ENCODE results near the gene PKD1L1. TPM values are rescaled to one million over a fixed set of nuclear protein-coding genes. Genes with fewer than 3 reads are reported as not detected.

PKD1L1 gene
- total RNA-seq, 2 donors from 2014 or later: 0.16 to 0.61 TPM

DNA sequence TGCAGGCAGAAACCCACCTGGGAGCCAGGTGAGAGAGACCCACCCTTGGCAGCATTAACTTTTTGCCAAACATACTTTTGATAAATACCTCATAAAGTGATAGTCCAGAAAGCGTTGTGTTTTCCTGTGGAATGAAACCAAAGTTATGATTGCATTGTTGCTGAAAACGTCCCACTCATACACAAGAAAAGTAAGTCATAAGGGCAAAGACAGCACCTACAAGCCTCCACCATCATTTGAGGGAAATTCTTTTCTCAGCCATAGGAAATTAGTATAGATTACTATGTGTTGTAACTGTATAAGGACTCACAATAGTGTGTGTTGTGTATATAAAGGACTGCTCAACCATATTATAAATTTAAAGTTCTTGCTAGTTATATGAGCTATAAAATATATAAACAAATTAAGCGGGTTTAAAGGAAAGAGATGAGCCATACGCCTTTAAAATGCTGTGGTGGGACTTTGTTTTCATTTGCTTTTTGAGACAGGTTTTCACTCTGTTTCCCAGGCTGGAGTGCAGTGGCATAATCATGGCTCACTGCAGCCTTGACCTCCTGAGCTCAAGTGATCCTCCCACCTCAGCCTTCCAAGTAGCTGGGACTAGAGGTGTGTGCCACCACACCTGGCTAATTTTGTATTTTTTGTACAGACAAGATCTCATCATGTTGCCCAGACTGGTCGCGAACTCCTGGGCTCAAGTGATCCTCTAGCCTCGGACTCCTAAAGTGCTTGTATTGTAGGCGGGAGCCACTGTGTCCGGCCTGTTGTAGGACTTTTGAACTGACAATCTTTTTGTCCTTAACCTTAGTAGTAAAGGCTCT, 160.8 kb downstream of the PKD1L1 start:
- Mint-ChIP-seq H3K36me3 (ENCODE audit: low read depth) (no peaks in the 10 kb centered on the region), H3K4me3 (no peak overlapping the region), H3K27ac (no peak overlapping the region), H3K27me3 (peaks cover 5% of the 10 kb centered on the region), H3K4me1 (no peaks in the 10 kb centered on the region), H3K9me3 (no peaks in the 10 kb centered on the region)
- ATAC-seq (replicated peaks): no peak

DNA sequence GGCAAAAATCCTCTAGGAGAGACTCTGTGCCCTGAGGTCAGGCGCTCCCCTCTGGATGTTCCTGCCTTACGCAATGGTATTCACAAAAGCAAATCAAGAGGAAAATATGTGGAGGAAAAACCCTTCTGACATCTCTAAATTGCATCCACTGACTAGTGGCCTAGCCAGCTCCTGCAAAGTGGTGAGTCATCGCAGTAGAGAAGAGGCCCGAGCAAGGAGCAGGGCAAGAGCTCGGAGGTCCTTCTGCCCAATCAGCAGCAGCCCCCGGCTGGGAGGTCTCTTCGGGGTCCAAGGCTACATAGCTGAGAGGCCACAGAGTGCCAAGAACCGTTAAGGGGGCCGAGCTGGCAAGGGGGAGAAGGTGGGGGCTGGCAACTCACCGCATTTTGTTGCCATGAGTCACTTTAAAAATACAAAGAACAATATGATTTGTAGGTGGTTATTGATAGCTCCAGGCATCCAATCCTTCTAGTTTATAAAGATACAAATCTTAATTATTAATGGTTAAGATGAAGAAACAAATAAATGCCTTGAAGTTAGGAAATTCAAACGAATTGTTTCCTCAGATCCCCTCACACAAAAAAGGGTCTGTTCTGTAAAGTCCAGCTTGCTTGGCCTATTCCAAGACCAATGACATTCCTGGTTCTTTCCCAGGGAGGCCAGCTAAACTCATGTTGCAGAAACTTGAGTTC, 161.6 kb downstream of the PKD1L1 start:
- ATAC-seq (replicated peaks): no peak
- Mint-ChIP-seq H3K36me3 (ENCODE audit: low read depth) (no peaks in the 10 kb centered on the region), H3K27me3 (no peaks in the 10 kb centered on the region), H3K9me3 (no peaks in the 10 kb centered on the region), H3K4me1 (no peaks in the 10 kb centered on the region), H3K27ac (no peak overlapping the region), H3K4me3 (no peak overlapping the region)

DNA sequence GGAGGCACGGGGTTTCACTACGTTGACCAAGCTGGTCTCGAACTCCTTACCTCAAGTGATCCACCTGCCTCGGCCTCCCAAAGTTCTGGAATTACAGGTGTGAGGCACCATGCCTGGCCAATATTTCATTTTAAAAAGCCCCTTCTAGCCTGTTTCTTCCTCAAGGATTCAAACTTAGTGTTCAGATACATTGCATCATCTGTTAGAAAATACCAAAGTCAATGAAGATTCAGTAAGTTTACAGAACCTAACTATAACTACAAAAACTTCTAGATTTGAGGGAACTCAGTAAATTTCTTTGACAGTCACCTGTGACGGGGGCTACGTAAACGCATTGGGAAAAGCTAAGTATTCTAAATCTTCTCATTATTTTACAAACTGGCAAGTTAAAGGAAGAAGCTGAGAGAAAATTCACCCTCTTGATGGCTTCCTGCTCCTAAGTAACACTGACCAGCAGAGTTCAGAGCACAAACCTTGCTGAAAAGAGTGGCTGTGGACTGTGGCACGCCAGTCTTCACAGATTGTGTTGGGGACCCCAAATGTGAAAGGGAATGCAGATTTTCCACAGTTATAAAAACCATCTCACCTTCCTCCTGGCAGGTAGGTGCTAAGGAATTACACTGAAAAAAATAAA, 162.2 kb downstream of the PKD1L1 start:
- Mint-ChIP-seq H3K4me3 (no peak overlapping the region), H3K36me3 (ENCODE audit: low read depth) (no peaks in the 10 kb centered on the region), H3K27me3 (no peaks in the 10 kb centered on the region), H3K27ac (no peak overlapping the region), H3K9me3 (no peaks in the 10 kb centered on the region), H3K4me1 (no peaks in the 10 kb centered on the region)
- ATAC-seq (replicated peaks): no peak

DNA sequence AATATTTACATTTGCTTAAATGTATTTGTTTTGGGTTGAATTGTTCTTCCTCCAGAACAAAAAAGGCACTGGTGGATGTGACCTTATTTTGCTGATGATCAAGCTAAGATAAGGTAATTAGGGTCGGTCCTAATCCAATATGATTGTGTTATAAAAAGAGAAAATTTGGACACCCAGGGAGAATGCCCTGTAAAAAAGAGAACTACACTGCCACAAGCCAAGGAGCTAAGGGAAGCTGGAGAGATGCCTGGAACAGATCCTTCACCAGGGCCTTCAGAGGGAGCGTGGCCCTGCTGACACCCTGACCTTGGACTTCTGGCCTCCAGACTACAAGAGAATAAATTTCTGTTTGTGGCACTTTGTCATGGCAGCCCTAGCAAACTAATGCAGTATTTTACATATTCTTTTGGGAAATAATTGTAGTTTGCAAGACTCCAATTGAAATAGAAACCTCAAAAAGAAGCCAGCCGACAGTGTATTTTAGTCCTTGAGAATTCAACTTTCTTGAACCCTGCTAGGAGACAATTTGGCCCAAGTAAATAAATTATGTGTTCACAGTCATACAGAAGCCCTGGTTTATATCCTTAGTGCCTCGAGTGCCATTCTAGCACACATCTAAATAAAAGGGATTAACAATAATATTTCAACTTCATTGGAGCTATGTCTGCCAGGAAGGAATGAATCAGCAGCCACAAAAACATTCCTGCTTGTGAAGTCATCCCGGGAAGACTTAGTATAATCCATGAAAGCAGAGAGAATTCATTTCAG, 164.6 kb downstream of the PKD1L1 start:
- no peak for ATAC-seq (replicated peaks)
- no peak overlapping the region for H3K27ac Mint-ChIP-seq

DNA sequence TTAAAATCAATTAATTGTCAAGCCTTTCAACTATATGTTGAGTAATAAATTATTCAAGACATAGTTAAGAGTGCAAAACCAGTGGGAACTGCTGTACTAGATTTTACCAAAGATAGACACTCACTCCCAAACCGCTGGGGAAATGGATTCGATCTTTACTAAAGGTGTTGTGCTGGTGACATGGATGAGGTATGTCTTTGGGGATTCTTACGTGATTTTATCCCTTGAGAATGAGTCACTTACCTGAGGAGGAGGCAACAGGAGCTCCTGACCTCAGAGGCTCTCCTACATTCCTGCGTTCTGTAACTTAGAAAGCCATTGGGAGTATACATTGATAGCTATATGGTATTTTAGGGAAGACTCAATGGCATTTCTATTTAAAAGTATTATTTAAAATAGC, 165.5 kb downstream of the PKD1L1 start:
- no peak for ATAC-seq (replicated peaks)
- Mint-ChIP-seq H3K36me3 (ENCODE audit: low read depth) (no peaks in the 10 kb centered on the region), H3K27me3 (no peaks in the 10 kb centered on the region), H3K9me3 (no peaks in the 10 kb centered on the region), H3K4me3 (no peak overlapping the region), H3K4me1 (no peaks in the 10 kb centered on the region), H3K27ac (no peak overlapping the region)

More for the DNA sequence above, 164.6 kb downstream of the PKD1L1 start:
- H3K9me3 Mint-ChIP-seq: no peaks in the 10 kb centered on the region
- no peaks in the 10 kb centered on the region for H3K4me1 Mint-ChIP-seq
- H3K36me3 Mint-ChIP-seq (ENCODE audit: low read depth): no peaks in the 10 kb centered on the region
- H3K4me3 Mint-ChIP-seq: no peak overlapping the region
- H3K27me3 Mint-ChIP-seq: no peaks in the 10 kb centered on the region

DNA sequence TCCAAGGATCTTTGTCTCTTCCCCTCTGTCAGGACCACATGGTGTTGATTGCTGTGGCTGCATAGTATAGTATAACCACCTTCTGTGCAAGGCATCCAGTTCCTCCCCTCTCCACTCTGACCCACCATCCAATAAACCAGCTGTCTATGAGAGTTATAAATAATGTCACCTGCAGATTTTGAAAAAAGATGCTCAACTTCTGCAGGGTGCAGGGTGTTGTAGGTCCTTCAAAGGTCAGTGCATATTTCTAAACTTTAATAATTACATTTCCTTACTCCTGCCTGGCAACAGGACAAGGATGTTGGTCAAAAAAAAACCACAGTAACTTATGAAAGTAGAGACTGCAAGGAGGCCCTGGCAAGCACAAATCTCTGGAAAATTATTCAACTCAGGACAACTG, 166.2 kb downstream of the PKD1L1 start:
- ATAC-seq (replicated peaks): no peak
- Mint-ChIP-seq H3K4me3 (no peak overlapping the region), H3K4me1 (no peaks in the 10 kb centered on the region), H3K9me3 (no peaks in the 10 kb centered on the region), H3K27me3 (no peaks in the 10 kb centered on the region), H3K27ac (no peak overlapping the region), H3K36me3 (ENCODE audit: low read depth) (no peaks in the 10 kb centered on the region)

DNA sequence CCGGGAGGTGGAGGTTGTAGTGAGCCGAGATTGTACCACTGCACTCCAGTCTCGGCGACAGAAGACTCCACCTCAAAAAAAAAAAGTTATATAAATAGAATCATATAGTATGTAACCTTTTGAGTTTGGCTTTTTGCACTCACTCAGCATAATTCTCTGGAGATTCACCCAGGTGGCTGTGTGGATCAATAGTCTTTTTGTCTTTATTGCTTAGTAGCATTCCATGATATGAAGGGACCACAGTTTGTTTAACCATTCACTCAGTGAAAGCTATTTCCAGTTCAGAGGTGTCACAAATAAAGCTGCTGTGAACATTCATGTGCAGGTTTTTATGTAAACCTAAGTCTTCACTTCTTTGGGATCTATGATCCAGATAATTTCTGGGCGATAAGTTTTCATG, 167.7 kb downstream of the PKD1L1 start:
- no peaks in the 10 kb centered on the region for H3K36me3 Mint-ChIP-seq (ENCODE audit: low read depth)

DNA sequence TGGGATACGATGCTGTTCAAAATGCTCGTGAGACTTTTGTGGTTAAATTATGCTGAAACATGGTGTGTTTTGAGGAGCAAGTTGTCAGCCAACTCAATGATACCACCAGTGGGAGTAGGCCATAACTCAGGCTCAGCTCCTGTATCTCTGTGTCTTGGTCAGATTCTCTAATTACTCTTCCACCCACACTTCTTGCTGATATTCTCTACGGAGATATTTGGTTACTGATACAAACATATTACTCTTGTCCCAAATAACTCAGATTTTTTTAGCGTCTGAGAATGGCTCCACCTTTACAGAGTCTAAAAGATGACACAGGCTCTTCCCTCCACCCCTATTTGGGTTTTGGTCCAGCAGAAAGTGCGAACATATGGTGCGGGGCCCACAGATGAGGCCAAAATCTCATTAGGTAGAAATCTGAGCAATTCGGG, 168.9 kb downstream of the PKD1L1 start:
- no peak for ATAC-seq (replicated peaks)

More for the DNA sequence above, 167.7 kb downstream of the PKD1L1 start:
- no peaks in the 10 kb centered on the region for H3K27me3 Mint-ChIP-seq
- ATAC-seq (replicated peaks): no peak
- H3K4me3 Mint-ChIP-seq: no peak overlapping the region
- H3K4me1 Mint-ChIP-seq: no peaks in the 10 kb centered on the region
- H3K9me3 Mint-ChIP-seq: no peaks in the 10 kb centered on the region
- H3K27ac Mint-ChIP-seq: no peak overlapping the region

DNA sequence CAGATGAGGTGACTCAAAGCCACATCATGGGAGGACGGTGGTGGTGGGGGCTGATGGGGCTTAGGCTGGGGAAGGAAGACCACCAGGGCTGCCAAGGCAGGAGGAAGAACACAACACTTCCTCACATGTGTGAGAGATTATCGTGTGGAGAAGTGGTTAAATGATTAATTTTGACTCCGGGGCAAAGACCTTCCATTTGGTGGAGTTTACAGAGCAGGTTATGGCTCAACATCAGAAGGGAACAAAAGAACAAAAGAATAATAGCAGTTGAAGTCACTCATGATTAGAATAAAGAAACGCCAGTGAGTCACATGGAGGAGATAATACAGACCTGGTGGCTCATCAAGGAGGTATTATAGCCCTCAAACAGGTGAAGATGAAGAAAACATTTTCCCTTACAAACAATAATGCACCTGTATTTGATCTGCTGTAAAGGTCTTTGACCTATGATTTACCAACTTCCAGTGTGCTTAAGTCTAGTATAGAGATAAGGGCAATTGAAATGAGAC, 170.1 kb downstream of the PKD1L1 start:
- H3K27me3 Mint-ChIP-seq: no peaks in the 10 kb centered on the region
- H3K36me3 Mint-ChIP-seq (ENCODE audit: low read depth): no peaks in the 10 kb centered on the region

More for the DNA sequence above, 168.9 kb downstream of the PKD1L1 start:
- Mint-ChIP-seq H3K4me3 (no peak overlapping the region), H3K27ac (no peak overlapping the region), H3K27me3 (no peaks in the 10 kb centered on the region), H3K9me3 (no peaks in the 10 kb centered on the region), H3K36me3 (ENCODE audit: low read depth) (no peaks in the 10 kb centered on the region), H3K4me1 (no peaks in the 10 kb centered on the region)

DNA sequence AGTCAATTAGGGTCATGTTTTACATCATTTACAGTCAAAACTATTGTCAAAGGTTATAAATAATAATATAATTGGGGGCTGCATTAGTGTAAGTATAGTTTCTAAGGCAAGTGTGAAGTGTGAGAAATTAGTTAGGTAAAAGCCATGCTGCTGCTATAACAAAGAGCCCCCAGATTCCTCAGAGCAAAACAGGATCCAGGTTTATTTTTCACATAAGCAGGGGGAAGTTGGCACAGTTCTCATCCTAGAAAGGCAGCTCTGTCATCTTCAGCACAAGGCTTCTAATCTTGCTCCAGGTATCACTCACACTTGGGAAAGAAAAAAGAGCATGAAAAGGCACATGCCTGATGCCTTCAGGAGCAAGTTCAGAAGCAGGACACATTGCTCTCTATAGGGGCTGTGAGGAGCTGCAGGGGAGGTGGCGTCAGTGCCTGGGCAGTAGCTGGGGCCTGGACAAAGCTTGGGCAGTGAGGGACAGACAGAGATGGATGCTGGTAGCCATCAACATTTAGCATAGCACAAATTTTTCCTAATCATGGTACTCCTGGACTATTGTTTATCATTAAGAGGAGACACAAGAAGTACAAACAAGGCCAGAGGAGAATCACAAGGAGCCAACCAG, 170.6 kb downstream of the PKD1L1 start:
- Mint-ChIP-seq H3K9me3 (no peaks in the 10 kb centered on the region), H3K4me3 (no peak overlapping the region), H3K27me3 (peaks cover 3% of the 10 kb centered on the region), H3K36me3 (ENCODE audit: low read depth) (no peaks in the 10 kb centered on the region), H3K4me1 (no peaks in the 10 kb centered on the region), H3K27ac (no peak overlapping the region)
- no peak for ATAC-seq (replicated peaks)

More for the DNA sequence above, 170.1 kb downstream of the PKD1L1 start:
- Mint-ChIP-seq H3K4me1 (no peaks in the 10 kb centered on the region), H3K4me3 (no peak overlapping the region), H3K9me3 (no peaks in the 10 kb centered on the region), H3K27ac (no peak overlapping the region)
- no peak for ATAC-seq (replicated peaks)

DNA sequence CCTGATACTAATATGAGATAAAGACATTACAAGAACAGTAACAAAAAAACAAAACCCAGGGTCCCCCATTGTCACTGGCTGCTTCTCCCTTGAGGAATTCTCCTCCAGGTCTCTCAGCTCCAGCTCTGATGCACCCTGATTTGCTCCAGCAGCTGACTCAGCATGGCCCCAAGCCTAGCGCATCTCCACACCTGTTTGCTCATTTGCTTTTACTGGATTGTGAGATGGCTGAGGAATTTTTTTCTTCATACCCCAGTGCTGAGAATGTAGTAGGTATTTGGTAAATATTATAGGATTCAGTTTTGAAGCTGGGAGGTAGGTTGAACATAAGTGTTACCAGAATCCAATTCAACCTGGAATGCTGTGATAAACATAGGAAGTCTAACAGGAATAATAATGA, 171.9 kb downstream of the PKD1L1 start:
- ATAC-seq (replicated peaks): no peak
- H3K27me3 Mint-ChIP-seq: peaks cover 5% of the 10 kb centered on the region
- H3K4me3 Mint-ChIP-seq: no peak overlapping the region
- no peaks in the 10 kb centered on the region for H3K9me3 Mint-ChIP-seq
- H3K36me3 Mint-ChIP-seq (ENCODE audit: low read depth): no peaks in the 10 kb centered on the region
- no peaks in the 10 kb centered on the region for H3K4me1 Mint-ChIP-seq
- H3K27ac Mint-ChIP-seq: no peak overlapping the region

DNA sequence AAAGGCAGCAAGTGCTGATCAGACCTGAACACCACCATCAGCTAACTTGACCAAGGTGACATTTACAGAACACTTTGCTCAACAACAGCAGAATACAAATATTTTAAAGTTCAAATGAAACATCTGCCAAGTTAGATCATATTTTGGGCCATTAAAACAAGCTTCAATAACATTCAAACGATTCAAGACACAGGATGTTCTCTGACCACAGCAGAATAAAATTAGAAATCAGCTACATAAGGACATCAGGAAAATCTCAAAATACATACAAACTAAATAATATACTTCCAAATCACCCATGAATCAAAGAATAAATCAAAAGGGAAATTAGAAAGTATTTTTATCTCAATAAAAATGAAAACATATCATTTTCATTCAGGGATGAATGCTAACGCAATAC, 173.0 kb downstream of the PKD1L1 start:
- H3K27me3 Mint-ChIP-seq: peaks cover 5% of the 10 kb centered on the region
- no peaks in the 10 kb centered on the region for H3K36me3 Mint-ChIP-seq (ENCODE audit: low read depth)
- no peak for ATAC-seq (replicated peaks)
- no peak overlapping the region for H3K4me3 Mint-ChIP-seq
- H3K27ac Mint-ChIP-seq: no peak overlapping the region
- H3K4me1 Mint-ChIP-seq: no peaks in the 10 kb centered on the region
- H3K9me3 Mint-ChIP-seq: no peaks in the 10 kb centered on the region

DNA sequence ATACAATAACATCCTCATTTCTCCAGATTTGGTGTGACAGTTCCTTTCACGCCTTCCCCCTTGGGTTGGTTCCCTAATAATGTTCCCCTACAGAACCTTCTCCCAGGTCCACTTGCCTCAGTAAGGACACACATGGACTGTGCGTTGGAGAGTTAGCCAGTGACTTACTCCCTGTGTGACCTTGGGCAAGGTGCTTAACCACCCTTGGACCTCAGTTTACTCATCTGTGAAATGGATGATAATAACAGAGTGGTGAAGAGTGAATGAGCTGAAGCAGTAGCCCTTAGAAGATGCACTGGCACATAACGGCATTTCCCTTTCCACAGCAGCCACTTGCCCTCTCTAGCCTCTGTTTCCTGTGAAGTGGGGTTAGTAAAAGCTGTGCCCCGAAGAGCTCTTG, 175.8 kb downstream of the PKD1L1 start:
- Mint-ChIP-seq H3K27me3 (peaks cover 5% of the 10 kb centered on the region), H3K27ac (no peak overlapping the region), H3K36me3 (ENCODE audit: low read depth) (no peaks in the 10 kb centered on the region), H3K9me3 (no peaks in the 10 kb centered on the region), H3K4me1 (no peaks in the 10 kb centered on the region), H3K4me3 (no peak overlapping the region)
- no peak for ATAC-seq (replicated peaks)

DNA sequence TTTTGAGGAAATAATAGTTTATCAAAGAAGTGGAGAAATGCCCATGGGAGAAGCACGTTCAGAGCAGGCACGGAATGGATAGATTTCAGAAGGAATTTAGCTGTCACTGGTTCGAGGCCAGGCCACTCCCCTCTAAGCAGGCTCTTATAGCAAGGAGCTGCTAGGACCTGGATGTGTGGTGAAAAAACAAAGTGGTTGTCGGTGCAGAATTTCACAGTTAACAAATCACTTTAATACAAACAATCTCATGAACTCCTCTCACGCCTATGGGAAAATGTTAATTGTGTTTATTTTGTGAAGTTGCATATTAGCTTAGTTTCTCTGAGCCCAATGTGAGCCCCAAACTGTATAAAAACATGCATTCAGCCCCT, 176.3 kb downstream of the PKD1L1 start:
- no peak for ATAC-seq (replicated peaks)
- H3K9me3 Mint-ChIP-seq: no peaks in the 10 kb centered on the region
- H3K36me3 Mint-ChIP-seq (ENCODE audit: low read depth): no peaks in the 10 kb centered on the region
- H3K4me1 Mint-ChIP-seq: no peaks in the 10 kb centered on the region
- H3K27ac Mint-ChIP-seq: no peak overlapping the region
- no peak overlapping the region for H3K4me3 Mint-ChIP-seq
- peaks cover 5% of the 10 kb centered on the region for H3K27me3 Mint-ChIP-seq
